Measurements from ENCODE around the gene TRABD2A.

The TRABD2A gene

GRCh38 chr2:84847326-84848050, 33.4 kb downstream of the TRABD2A start:
- no peak for DNase-seq

- no peak for DNase-seq
Observed at GRCh38 chr2:84846741-84847142, 34.1 kb downstream of the TRABD2A start.

- no peak for DNase-seq
Observed at GRCh38 chr2:84846041-84846663, 34.7 kb downstream of the TRABD2A start.

GRCh38 chr2:84844141-84844540, 36.7 kb downstream of the TRABD2A start:
- no peak for DNase-seq

- DNase-seq, result no peak
Observed at GRCh38 chr2:84841577-84841976, 39.3 kb downstream of the TRABD2A start.

- no peak for DNase-seq
Observed at GRCh38 chr2:84840306-84840705, 40.6 kb downstream of the TRABD2A start.

- DNase-seq, result no peak
Observed at GRCh38 chr2:84839851-84840250, 41.0 kb downstream of the TRABD2A start.

- no peak for DNase-seq
Observed at GRCh38 chr2:84838434-84839145, 42.3 kb downstream of the TRABD2A start.

- no peak for DNase-seq
Observed at GRCh38 chr2:84836215-84836614, 44.7 kb downstream of the TRABD2A start.

GRCh38 chr2:84833481-84834150, 47.3 kb downstream of the TRABD2A start:
- DNase-seq, result no peak

- no peak for DNase-seq
Observed at GRCh38 chr2:84832772-84833461, 48.0 kb downstream of the TRABD2A start.

GRCh38 chr2:84830758-84831500, 50.0 kb downstream of the TRABD2A start:
- no peak for DNase-seq

- no peak for DNase-seq
Observed at GRCh38 chr2:84830095-84830494, 50.8 kb downstream of the TRABD2A start.

GRCh38 chr2:84829693-84830092, 51.2 kb downstream of the TRABD2A start:
- DNase-seq, result no peak

GRCh38 chr2:84827978-84828575, 52.8 kb downstream of the TRABD2A start:
- no peak for DNase-seq

- no peak for DNase-seq
Observed at GRCh38 chr2:84823788-84824187, 57.1 kb downstream of the TRABD2A start.

- no peak for DNase-seq
Observed at GRCh38 chr2:84823229-84823628, 57.7 kb downstream of the TRABD2A start.

GRCh38 chr2:84821806-84822205, 59.1 kb downstream of the TRABD2A start:
- DNase-seq, result no peak

- no peak for DNase-seq
Observed at GRCh38 chr2:84817239-84817655, 63.6 kb downstream of the TRABD2A start.

GRCh38 chr2:84816426-84817026, 64.4 kb downstream of the TRABD2A start:
- no peak for DNase-seq

- no peak for DNase-seq
Observed at GRCh38 chr2:84815146-84815545, 65.7 kb downstream of the TRABD2A start.
